Measurements from ENCODE around the gene CRYBA1. TPM values are rescaled to one million over a fixed set of nuclear protein-coding genes. Genes with fewer than 3 reads are reported as not detected.
A peak's percentile ranks its signal among the peaks of the same experiment; 100 is the strongest.
"Not testable (repeated sequence)": the region's sequence is repeated elsewhere in the genome, so short reads cannot be mapped to it uniquely, and the experiment has no call there.

CRYBA1 gene
- not detected for total RNA-seq
- not detected for polyA plus RNA-seq
- long read RNA-seq, donor 1, result 0 reads
- long read RNA-seq, donor 2, result 0 reads

GRCh38 chr17:29246628-29247027 is at the start of gene CRYBA1:
Gene CRYBA1, plus strand, starts transcription at chr17:29246859. Its CDS starts 5 bp downstream, at chr17:29246864.
- H3K27ac ChIP-seq, result no peak within 1 kb of the TSS
- H3K9me3 ChIP-seq, result no peaks in the 10 kb centered on the region
- H3K4me1 ChIP-seq, result no peaks in the 10 kb centered on the region
- no peaks in the 10 kb centered on the region for H3K27me3 ChIP-seq (ENCODE audit: insufficient read depth in 3 of 3, low read length in 2 of 3)
- H3K36me3 ChIP-seq (ENCODE audit: insufficient read depth in 1 of 2, low read depth in 1 of 2), result no peaks in the 10 kb centered on the region
- no peak for TF ChIP-seq CTCF (IDR thresholded peaks at IDR 0.05)
- intact Hi-C loops (cut with DNase I), result loop anchor here in 1 of 2 donors (5.0 kb wide), 1 partner anchor 36 kb away; no protein-coding TSS in a partner anchor
- ATAC-seq (peak in 2 of 4 donors; percentile 20 to 21), DNase-seq (no peak)
- H3K4me3 ChIP-seq, result no peak within 1 kb of the TSS
- WGBS, 3 donors, result 45 to 63% (median 56%) methylated on average over 1 of the region's 1 CpG

GRCh38 chr17:29197516-29198272 is 49.0 kb upstream of the CRYBA1 start:
- Histone ChIP-seq H3K27ac (no peak overlapping the region), H3K36me3 (ENCODE audit: insufficient read depth in 1 of 2, low read depth in 1 of 2) (no peaks in the 10 kb centered on the region), H3K4me1 (no peaks in the 10 kb centered on the region), H3K27me3 (ENCODE audit: insufficient read depth in 3 of 3, low read length in 2 of 3) (no peaks in the 10 kb centered on the region), H3K4me3 (no peak overlapping the region), H3K9me3 (no peaks in the 10 kb centered on the region)
- intact Hi-C loops (cut with DNase I), result no loop called here
- DNase-seq (no peak), ATAC-seq (no peak)
- no peak for TF ChIP-seq CTCF (IDR thresholded peaks at IDR 0.05)
- WGBS, 3 donors, result 87 to 88% (median 87%) methylated on average over 16 of the region's 16 CpGs

GRCh38 chr17:29204068-29204804 is 42.4 kb upstream of the CRYBA1 start:
- H3K4me1 ChIP-seq; DNase-seq; H3K27me3 ChIP-seq (ENCODE audit: insufficient read depth in 3 of 3, low read length in 2 of 3); H3K4me3 ChIP-seq; intact Hi-C loops (cut with DNase I); H3K27ac ChIP-seq; H3K36me3 ChIP-seq (ENCODE audit: insufficient read depth in 1 of 2, low read depth in 1 of 2); H3K9me3 ChIP-seq; ATAC-seq: not testable (repeated sequence)
- 84 to 87% (median 87%) methylated on average over 16 of the region's 16 CpGs for WGBS, 3 donors

GRCh38 chr17:29205047-29205446 is 41.6 kb upstream of the CRYBA1 start:
- 77 to 81% (median 78%) methylated on average over 2 of the region's 2 CpGs for WGBS, 3 donors
- Histone ChIP-seq H3K4me3 (no peak overlapping the region), H3K36me3 (ENCODE audit: insufficient read depth in 1 of 2, low read depth in 1 of 2) (no peaks in the 10 kb centered on the region), H3K4me1 (no peaks in the 10 kb centered on the region), H3K9me3 (no peaks in the 10 kb centered on the region), H3K27me3 (ENCODE audit: insufficient read depth in 3 of 3, low read length in 2 of 3) (no peaks in the 10 kb centered on the region), H3K27ac (no peak overlapping the region)
- ATAC-seq (no peak), DNase-seq (no peak)
- no peak for TF ChIP-seq CTCF (IDR thresholded peaks at IDR 0.05)
- intact Hi-C loops (cut with DNase I), result no loop called here

- Histone ChIP-seq H3K4me3 (no peak overlapping the region), H3K27ac (no peak overlapping the region), H3K9me3 (no peaks in the 10 kb centered on the region), H3K27me3 (ENCODE audit: insufficient read depth in 3 of 3, low read length in 2 of 3) (no peaks in the 10 kb centered on the region), H3K4me1 (no peaks in the 10 kb centered on the region), H3K36me3 (ENCODE audit: insufficient read depth in 1 of 2, low read depth in 1 of 2) (no peaks in the 10 kb centered on the region)
- ATAC-seq, result no peak
- no peak for TF ChIP-seq CTCF (IDR thresholded peaks at IDR 0.05)
- WGBS, 3 donors, result 81 to 93% (median 88%) methylated on average over 2 of the region's 2 CpGs
- intact Hi-C loops (cut with DNase I), result no loop called here
- no peak for DNase-seq
These were observed 38.7 kb upstream of the CRYBA1 start for GRCh38 chr17:29207975-29208374.
